Activated B cell treated with CpG ODN at 0.5 μM for 24 hours (primary cell): ENCODE measurements around the gene GABBR2. TPM values are rescaled to one million over a fixed set of nuclear protein-coding genes. Genes with fewer than 3 reads are reported as not detected.

Experiments
- ATAC-seq: fragments of 200-7000 bp; cut with Tn5 transposase; one replicate; pipeline ENCODE4 v1.10.0; 2021; ENCODE audit warnings: low read depth, mild to moderate bottlenecking, moderate library complexity
- CTCF ChIA-PET: fragments of 350-600 bp; sonication (Branson Sonifier 250); formaldehyde crosslinking; loops from one replicate; lab custom pipeline; 2021; ENCODE audit warnings: antibody characterized with exemption; lab: Charles Lee
- POLR2A ChIA-PET: fragments of 350-600 bp; sonication (Branson Sonifier 250); formaldehyde crosslinking; loops from one replicate; lab custom pipeline; 2021; ENCODE audit warnings: antibody characterized with exemption; lab: Charles Lee
- DNase-seq: peaks from one replicate; pipeline ENCODE4 v3.0.0; 2022
- H3K27ac Mint-ChIP-seq: one replicate; pipeline ENCODE4 v1.8.0; 2020; ENCODE audit warnings: mixed read lengths
- H3K27me3 Mint-ChIP-seq: one replicate; pipeline ENCODE4 v1.8.0; 2021; ENCODE audit warnings: mixed read lengths
- H3K36me3 Mint-ChIP-seq: one replicate; pipeline ENCODE4 v1.8.0; 2021; ENCODE audit warnings: low read depth, mixed read lengths
- H3K4me1 Mint-ChIP-seq: one replicate; pipeline ENCODE4 v1.8.0; 2021; ENCODE audit warnings: mixed read lengths
- H3K4me3 Mint-ChIP-seq: one replicate; pipeline ENCODE4 v1.8.0; 2020; ENCODE audit warnings: mild to moderate bottlenecking, mixed read lengths
- H3K9me3 Mint-ChIP-seq: one replicate; pipeline ENCODE4 v1.8.0; 2020; ENCODE audit warnings: mixed read lengths
- intact Hi-C: fragments of 100-400 bp; cut with micrococcal nuclease; formaldehyde crosslinking; loops from one replicate; pipeline ENCODE4 v1.15.1; 2024
- total RNA-seq: library from RNA; stranded (reverse); gene quantifications from 2 replicates; pipeline ENCODE4 v1.2.3, GENCODE V29; 2022
- TF ChIP-seq, protein P1 (sequence below): fragments of 200-600 bp; IDR thresholded peaks from one replicate; pipeline ENCODE4 v1.8.0; 2022; ENCODE audit warnings: antibody characterized with exemption, mild to moderate bottlenecking

The GABBR2 gene
- total RNA-seq, 1 donor from 2014 or later = not detected

DNA sequence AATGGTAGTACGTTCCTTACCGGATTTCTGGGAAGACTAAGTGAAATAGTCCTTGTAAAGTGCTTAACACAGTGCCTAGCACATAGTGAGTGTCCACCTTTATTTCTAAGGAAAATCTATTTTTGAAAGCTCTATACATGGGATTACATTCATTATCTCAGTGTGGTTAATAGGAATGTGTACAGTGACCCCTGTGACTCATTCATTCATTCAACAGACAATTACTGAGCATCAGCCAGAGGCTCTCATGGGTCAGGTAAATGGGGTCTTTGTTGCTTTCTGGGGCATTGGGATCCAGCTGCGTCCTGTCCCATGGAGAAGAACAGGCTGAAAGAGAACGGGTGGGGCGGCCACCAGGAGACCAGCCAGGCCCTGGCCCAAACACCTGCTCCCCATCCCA is 227.1 kb downstream of the GABBR2 start:
- Mint-ChIP-seq H3K9me3 (no peaks in the 10 kb centered on the region), H3K36me3 (no peaks in the 10 kb centered on the region), H3K4me3 (no peak overlapping the region), H3K27me3 (peaks cover 24% of the 10 kb centered on the region), H3K27ac (no peak overlapping the region), H3K4me1 (no peaks in the 10 kb centered on the region)
- DNase-seq (no peak), ATAC-seq (no peak)
- intact Hi-C loops = no loop called here
- ChIA-PET POLR2A (no interaction called here), CTCF (no interaction called here)
- TF ChIP-seq, protein P1, sequence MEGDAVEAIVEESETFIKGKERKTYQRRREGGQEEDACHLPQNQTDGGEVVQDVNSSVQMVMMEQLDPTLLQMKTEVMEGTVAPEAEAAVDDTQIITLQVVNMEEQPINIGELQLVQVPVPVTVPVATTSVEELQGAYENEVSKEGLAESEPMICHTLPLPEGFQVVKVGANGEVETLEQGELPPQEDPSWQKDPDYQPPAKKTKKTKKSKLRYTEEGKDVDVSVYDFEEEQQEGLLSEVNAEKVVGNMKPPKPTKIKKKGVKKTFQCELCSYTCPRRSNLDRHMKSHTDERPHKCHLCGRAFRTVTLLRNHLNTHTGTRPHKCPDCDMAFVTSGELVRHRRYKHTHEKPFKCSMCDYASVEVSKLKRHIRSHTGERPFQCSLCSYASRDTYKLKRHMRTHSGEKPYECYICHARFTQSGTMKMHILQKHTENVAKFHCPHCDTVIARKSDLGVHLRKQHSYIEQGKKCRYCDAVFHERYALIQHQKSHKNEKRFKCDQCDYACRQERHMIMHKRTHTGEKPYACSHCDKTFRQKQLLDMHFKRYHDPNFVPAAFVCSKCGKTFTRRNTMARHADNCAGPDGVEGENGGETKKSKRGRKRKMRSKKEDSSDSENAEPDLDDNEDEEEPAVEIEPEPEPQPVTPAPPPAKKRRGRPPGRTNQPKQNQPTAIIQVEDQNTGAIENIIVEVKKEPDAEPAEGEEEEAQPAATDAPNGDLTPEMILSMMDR = no peak

- Mint-ChIP-seq H3K4me3 (no peak overlapping the region), H3K36me3 (no peaks in the 10 kb centered on the region), H3K4me1 (no peaks in the 10 kb centered on the region), H3K27ac (no peak overlapping the region), H3K27me3 (peaks cover 21% of the 10 kb centered on the region), H3K9me3 (no peaks in the 10 kb centered on the region)
- ChIA-PET POLR2A (no interaction called here), CTCF (no interaction called here)
- intact Hi-C loops = no loop called here
- TF ChIP-seq, protein P1 = no peak
- ATAC-seq = no peak
- no peak for DNase-seq
These were observed 228.5 kb downstream of the GABBR2 start for GRCh38 chr9:98479967-98480847.

DNA sequence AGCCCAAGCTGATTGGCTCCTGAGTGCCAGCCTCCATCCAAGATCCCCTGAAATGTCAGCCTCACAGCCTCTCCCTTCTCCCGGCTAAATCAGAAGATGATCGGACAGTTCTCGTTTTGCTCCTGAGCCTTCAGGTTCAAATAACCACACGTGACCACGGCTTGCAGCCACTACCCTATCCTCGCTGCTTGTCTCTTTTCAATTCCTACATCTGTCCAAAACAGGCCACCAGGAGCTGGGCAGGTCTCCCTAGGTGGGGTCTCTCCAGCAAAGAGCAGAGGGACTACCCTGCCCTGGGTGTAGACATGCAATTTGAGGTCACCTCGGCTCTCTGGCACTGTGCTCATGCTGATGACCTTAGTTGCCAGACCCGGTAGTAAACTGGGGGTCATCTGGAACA is 229.3 kb downstream of the GABBR2 start:
- Mint-ChIP-seq H3K27ac (no peak overlapping the region), H3K4me1 (no peaks in the 10 kb centered on the region), H3K36me3 (no peaks in the 10 kb centered on the region), H3K4me3 (no peak overlapping the region), H3K27me3 (peaks cover 20% of the 10 kb centered on the region), H3K9me3 (no peaks in the 10 kb centered on the region)
- ChIA-PET CTCF (no interaction called here), POLR2A (no interaction called here)
- intact Hi-C loops = no loop called here
- no peak for ATAC-seq
- TF ChIP-seq, protein P1 = no peak
- DNase-seq = no peak

DNA sequence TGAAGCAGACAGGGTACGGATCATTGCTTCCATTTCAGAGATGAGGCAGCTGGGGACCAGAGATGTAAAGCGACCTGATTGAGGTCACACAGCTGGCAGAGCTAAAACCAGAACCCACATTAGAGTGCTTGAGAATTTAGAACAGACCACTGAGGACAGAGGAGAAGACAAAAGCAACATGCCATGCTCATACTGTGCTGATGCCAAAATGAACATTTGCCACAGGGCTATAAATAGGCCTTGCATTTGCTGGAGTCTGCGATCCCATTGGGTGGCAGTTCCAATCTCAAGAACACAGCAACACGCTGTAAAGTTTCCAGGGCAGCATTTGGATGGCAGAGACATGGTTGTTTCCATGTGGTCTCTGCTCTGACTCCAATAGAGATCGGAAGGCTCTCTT is 230.9 kb downstream of the GABBR2 start:
- no peak for ATAC-seq
- no peak for DNase-seq
- TF ChIP-seq, protein P1 = no peak
- Mint-ChIP-seq H3K27ac (no peak overlapping the region), H3K27me3 (peaks cover 6% of the 10 kb centered on the region), H3K4me3 (no peak overlapping the region), H3K9me3 (no peaks in the 10 kb centered on the region), H3K36me3 (no peaks in the 10 kb centered on the region), H3K4me1 (no peaks in the 10 kb centered on the region)
- ChIA-PET POLR2A (no interaction called here), CTCF (no interaction called here)
- intact Hi-C loops = no loop called here

DNA sequence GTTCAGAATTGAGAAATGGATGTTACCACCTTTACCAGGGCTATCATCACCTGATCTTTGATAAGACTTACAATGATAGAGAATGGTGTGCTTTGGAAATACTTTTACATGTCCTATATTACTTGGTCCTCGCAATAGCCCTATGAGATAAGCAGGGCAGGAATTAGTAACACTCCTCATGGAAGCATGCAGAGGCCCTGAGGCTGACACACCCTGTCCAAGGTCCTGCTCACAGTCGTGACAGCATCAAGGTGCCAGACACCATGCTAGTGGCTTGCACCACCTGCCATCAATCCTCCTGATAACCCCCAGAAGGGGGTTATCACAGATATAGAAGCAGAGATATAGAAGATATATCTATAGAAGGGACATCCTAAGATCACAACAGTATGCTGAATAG is 236.5 kb downstream of the GABBR2 start:
- POLR2A ChIA-PET = no interaction called here
- no peaks in the 10 kb centered on the region for H3K36me3 Mint-ChIP-seq
- ATAC-seq (no peak), DNase-seq (no peak)
- H3K27ac Mint-ChIP-seq = no peak overlapping the region
- peaks cover 1% of the 10 kb centered on the region for H3K27me3 Mint-ChIP-seq
- H3K4me3 Mint-ChIP-seq = no peak overlapping the region
- intact Hi-C loops = no loop called here
- TF ChIP-seq, protein P1 = no peak
- no peaks in the 10 kb centered on the region for H3K4me1 Mint-ChIP-seq
- H3K9me3 Mint-ChIP-seq = peaks cover 2% of the 10 kb centered on the region
- CTCF ChIA-PET = no interaction called here
